ENCODE measurements around the gene CCDC86.

The CCDC86 gene

DNA sequence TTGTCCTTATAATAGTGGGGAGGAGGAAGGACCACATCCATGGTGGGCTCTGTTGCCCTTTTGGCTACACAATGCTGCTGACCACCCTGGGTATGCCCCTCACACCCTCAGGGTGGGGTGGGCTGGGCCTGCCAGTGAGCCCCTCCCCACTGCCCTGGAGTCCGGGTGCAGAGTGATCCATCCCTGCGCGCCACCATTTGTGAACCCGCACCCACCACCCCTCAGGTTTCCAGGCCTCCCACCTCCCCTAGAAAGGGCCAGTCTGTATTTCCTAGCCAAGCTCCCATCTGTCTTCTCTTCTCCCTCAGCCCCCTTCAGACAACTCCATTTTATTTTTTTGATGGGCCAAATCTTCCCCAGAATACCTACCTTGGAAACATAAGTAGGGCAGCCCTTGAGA, 31.8 kb upstream of the CCDC86 start:
- Histone ChIP-seq H2AFZ (ENCODE audit: low read depth, low read length) (no peak overlapping the region), H3K27me3 (ENCODE audit: insufficient read depth, low read length, poor library complexity) (no peaks in the 10 kb centered on the region), H3K4me2 (ENCODE audit: insufficient read depth, low read length) (no peak overlapping the region), H3K36me3 (ENCODE audit: insufficient read depth, low read length) (no peaks in the 10 kb centered on the region), H3K4me1 (ENCODE audit: insufficient read depth, low read length) (no peaks in the 10 kb centered on the region), H3K9me3 (ENCODE audit: insufficient read depth, low read length, severe bottlenecking) (no peaks in the 10 kb centered on the region), H3K9ac (ENCODE audit: low read depth, low read length) (no peak overlapping the region), H3K27ac (ENCODE audit: low read length) (no peak overlapping the region), H4K20me1 (ENCODE audit: insufficient read depth, low read length) (0 out of 2 replicates have a peak, but pooled peaks cover 4% of the 10 kb centered on the region), H3K4me3 (ENCODE audit: low read depth in 1 of 2, low read length in 2 of 2) (no peak overlapping the region), H3K79me2 (ENCODE audit: insufficient read depth, low read length) (no peaks in the 10 kb centered on the region)
- ATAC-seq (ENCODE audit: insufficient read depth, low read depth) (no peak), DNase-seq (no peak)
- no peak for TF ChIP-seq EZH2 (IDR thresholded peaks at IDR 0.05; ENCODE audit: borderline replicate concordance, low read depth, low read length, severe bottlenecking)
- TF ChIP-seq, protein P1, sequence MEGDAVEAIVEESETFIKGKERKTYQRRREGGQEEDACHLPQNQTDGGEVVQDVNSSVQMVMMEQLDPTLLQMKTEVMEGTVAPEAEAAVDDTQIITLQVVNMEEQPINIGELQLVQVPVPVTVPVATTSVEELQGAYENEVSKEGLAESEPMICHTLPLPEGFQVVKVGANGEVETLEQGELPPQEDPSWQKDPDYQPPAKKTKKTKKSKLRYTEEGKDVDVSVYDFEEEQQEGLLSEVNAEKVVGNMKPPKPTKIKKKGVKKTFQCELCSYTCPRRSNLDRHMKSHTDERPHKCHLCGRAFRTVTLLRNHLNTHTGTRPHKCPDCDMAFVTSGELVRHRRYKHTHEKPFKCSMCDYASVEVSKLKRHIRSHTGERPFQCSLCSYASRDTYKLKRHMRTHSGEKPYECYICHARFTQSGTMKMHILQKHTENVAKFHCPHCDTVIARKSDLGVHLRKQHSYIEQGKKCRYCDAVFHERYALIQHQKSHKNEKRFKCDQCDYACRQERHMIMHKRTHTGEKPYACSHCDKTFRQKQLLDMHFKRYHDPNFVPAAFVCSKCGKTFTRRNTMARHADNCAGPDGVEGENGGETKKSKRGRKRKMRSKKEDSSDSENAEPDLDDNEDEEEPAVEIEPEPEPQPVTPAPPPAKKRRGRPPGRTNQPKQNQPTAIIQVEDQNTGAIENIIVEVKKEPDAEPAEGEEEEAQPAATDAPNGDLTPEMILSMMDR (IDR thresholded peaks at IDR 0.05; ENCODE audit: borderline replicate concordance, extremely low read depth, low read length, poor library complexity, severe bottlenecking): no peak

DNA sequence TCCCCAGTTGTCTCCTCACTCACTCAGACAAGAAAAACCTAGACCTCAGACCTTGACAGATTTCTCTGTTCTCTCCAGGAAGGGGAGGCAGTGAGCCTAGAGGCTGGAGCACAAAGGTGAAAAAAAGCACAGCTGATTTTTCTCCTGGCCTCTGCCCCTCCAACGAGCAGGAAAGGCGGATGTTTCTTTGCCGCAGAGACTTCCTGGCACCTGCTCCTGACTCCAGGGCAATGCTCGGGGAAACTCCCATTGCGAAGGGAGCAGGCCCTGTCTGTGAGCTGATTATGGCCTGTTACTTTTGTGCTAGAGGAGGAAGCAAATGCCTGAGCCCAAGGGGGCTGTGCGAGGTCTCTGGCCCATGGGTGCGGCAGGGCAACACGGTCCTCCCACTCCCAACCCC, 31.3 kb upstream of the CCDC86 start:
- no peak for TF ChIP-seq EZH2 (IDR thresholded peaks at IDR 0.05; ENCODE audit: borderline replicate concordance, low read depth, low read length, severe bottlenecking)
- TF ChIP-seq, protein P1 (IDR thresholded peaks at IDR 0.05; ENCODE audit: borderline replicate concordance, extremely low read depth, low read length, poor library complexity, severe bottlenecking): no peak
- H3K27ac ChIP-seq (ENCODE audit: low read length): no peak overlapping the region
- H3K9me3 ChIP-seq (ENCODE audit: insufficient read depth, low read length, severe bottlenecking): no peaks in the 10 kb centered on the region
- DNase-seq (no peak), ATAC-seq (ENCODE audit: insufficient read depth, low read depth) (no peak)
- H3K4me2 ChIP-seq (ENCODE audit: insufficient read depth, low read length): no peak overlapping the region
- no peaks in the 10 kb centered on the region for H3K4me1 ChIP-seq (ENCODE audit: insufficient read depth, low read length)
- no peak overlapping the region for H2AFZ ChIP-seq (ENCODE audit: low read depth, low read length)
- H3K36me3 ChIP-seq (ENCODE audit: insufficient read depth, low read length): no peaks in the 10 kb centered on the region
- no peaks in the 10 kb centered on the region for H3K27me3 ChIP-seq (ENCODE audit: insufficient read depth, low read length, poor library complexity)
- H3K4me3 ChIP-seq (ENCODE audit: low read depth in 1 of 2, low read length in 2 of 2): no peak overlapping the region
- no peaks in the 10 kb centered on the region for H3K79me2 ChIP-seq (ENCODE audit: insufficient read depth, low read length)
- H4K20me1 ChIP-seq (ENCODE audit: insufficient read depth, low read length): 0 out of 2 replicates have a peak, but pooled peaks cover 4% of the 10 kb centered on the region
- H3K9ac ChIP-seq (ENCODE audit: low read depth, low read length): no peak overlapping the region

DNA sequence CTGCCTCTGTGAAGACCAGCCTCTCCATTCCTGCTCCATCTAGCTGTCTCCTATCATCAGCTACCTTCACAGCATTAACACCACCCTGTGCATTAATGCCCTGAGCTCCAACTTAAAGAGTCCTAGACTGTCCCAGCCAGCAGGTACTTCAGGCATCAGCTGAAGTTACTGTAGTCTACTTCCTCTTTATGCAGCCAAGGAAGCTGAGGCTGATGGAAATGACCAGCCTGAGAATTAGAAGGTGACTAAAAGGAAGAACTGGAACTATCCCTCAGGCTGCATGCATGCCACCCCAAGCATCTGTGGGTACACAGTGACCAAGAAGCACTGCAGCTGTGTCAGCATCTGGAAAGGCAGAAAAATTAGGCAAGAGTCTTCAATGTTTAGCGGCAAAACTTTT, 28.6 kb upstream of the CCDC86 start:
- TF ChIP-seq, protein P1 (IDR thresholded peaks at IDR 0.05; ENCODE audit: borderline replicate concordance, extremely low read depth, low read length, poor library complexity, severe bottlenecking): no peak
- no peak for TF ChIP-seq EZH2 (IDR thresholded peaks at IDR 0.05; ENCODE audit: borderline replicate concordance, low read depth, low read length, severe bottlenecking)
- ATAC-seq (ENCODE audit: insufficient read depth, low read depth) (no peak), DNase-seq (no peak)
- H2AFZ ChIP-seq (ENCODE audit: low read depth, low read length): no peak overlapping the region
- H4K20me1 ChIP-seq (ENCODE audit: insufficient read depth, low read length): 0 out of 2 replicates have a peak, but pooled peaks cover 4% of the 10 kb centered on the region
- no peaks in the 10 kb centered on the region for H3K79me2 ChIP-seq (ENCODE audit: insufficient read depth, low read length)
- no peaks in the 10 kb centered on the region for H3K27me3 ChIP-seq (ENCODE audit: insufficient read depth, low read length, poor library complexity)
- no peak overlapping the region for H3K4me2 ChIP-seq (ENCODE audit: insufficient read depth, low read length)
- H3K27ac ChIP-seq (ENCODE audit: low read length): no peak overlapping the region
- no peak overlapping the region for H3K4me3 ChIP-seq (ENCODE audit: low read depth in 1 of 2, low read length in 2 of 2)
- H3K9ac ChIP-seq (ENCODE audit: low read depth, low read length): no peak overlapping the region
- no peaks in the 10 kb centered on the region for H3K4me1 ChIP-seq (ENCODE audit: insufficient read depth, low read length)
- H3K9me3 ChIP-seq (ENCODE audit: insufficient read depth, low read length, severe bottlenecking): peaks cover 7% of the 10 kb centered on the region
- no peaks in the 10 kb centered on the region for H3K36me3 ChIP-seq (ENCODE audit: insufficient read depth, low read length)

DNA sequence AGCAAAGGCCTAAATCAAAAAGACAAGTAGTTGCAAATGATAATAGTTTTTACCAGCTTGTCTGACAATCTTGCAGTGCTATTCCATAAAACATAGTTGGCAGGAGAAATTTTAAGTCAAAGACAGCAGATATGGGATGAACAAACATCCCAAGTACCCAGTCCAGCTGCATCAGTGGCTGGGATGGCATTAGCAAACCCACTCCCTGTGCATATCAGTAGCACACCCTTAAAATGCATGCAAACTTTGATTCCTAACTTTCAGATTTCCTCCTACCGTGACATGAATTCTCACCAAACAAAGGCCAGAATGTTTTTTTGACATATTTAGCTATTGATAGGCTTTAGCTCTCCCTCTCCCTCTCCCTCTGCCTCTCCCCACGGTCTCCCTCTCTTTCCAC, 27.8 kb upstream of the CCDC86 start:
- H3K79me2 ChIP-seq (ENCODE audit: insufficient read depth, low read length): no peaks in the 10 kb centered on the region
- DNase-seq: no peak
- no peak for ATAC-seq (ENCODE audit: insufficient read depth, low read depth)
- H2AFZ ChIP-seq (ENCODE audit: low read depth, low read length): no peak overlapping the region
- no peak overlapping the region for H3K4me2 ChIP-seq (ENCODE audit: insufficient read depth, low read length)
- peaks cover 7% of the 10 kb centered on the region for H3K9me3 ChIP-seq (ENCODE audit: insufficient read depth, low read length, severe bottlenecking)
- no peak overlapping the region for H3K27ac ChIP-seq (ENCODE audit: low read length)
- H4K20me1 ChIP-seq (ENCODE audit: insufficient read depth, low read length): 0 out of 2 replicates have a peak, but pooled peaks cover 4% of the 10 kb centered on the region
- TF ChIP-seq, protein P1 (IDR thresholded peaks at IDR 0.05; ENCODE audit: borderline replicate concordance, extremely low read depth, low read length, poor library complexity, severe bottlenecking): no peak
- TF ChIP-seq EZH2 (IDR thresholded peaks at IDR 0.05; ENCODE audit: borderline replicate concordance, low read depth, low read length, severe bottlenecking): no peak
- H3K4me1 ChIP-seq (ENCODE audit: insufficient read depth, low read length): no peaks in the 10 kb centered on the region
- no peak overlapping the region for H3K9ac ChIP-seq (ENCODE audit: low read depth, low read length)
- no peak overlapping the region for H3K4me3 ChIP-seq (ENCODE audit: low read depth in 1 of 2, low read length in 2 of 2)
- H3K27me3 ChIP-seq (ENCODE audit: insufficient read depth, low read length, poor library complexity): no peaks in the 10 kb centered on the region
- no peaks in the 10 kb centered on the region for H3K36me3 ChIP-seq (ENCODE audit: insufficient read depth, low read length)
